Hematopoietic multipotent progenitor cell (in vitro differentiated cells): Measurements from ENCODE around the gene PDE1C. TPM values are rescaled to one million over a fixed set of nuclear protein-coding genes. Genes with fewer than 3 reads are reported as not detected.
A peak's percentile ranks its signal among the peaks of the same experiment; 100 is the strongest.
"Not testable (repeated sequence)": the region's sequence is repeated elsewhere in the genome, so short reads cannot be mapped to it uniquely, and the experiment has no call there.

ENCODE experiments used
- DNase-seq, 3 donors: peaks; one replicate each; pipeline ENCODE4 v3.0.0-alpha.2; 2011 to 2015; ENCODE audit warnings: low read depth in 2 of 3, low spot score in 2 of 3
- total RNA-seq: library from RNA; depleted of rRNA; stranded (reverse); fragments of >200 nt; gene quantifications from one replicate; pipeline ENCODE4 v1.2.3, GENCODE V29; 2012

Gene PDE1C
- total RNA-seq, 1 donor, result under 0.01 TPM

- DNase-seq, result no peak
Observed at GRCh38 chr7:32045228-32045627, 25.0 kb downstream of the PDE1C start.

- DNase-seq, result no peak
Observed at GRCh38 chr7:32044739-32045138, 25.5 kb downstream of the PDE1C start.

GRCh38 chr7:32043688-32044087, 26.5 kb downstream of the PDE1C start:
- no peak for DNase-seq

GRCh38 chr7:32042900-32043299, 27.3 kb downstream of the PDE1C start:
- no peak for DNase-seq

- DNase-seq, result no peak
Observed at GRCh38 chr7:32039000-32039756, 31.0 kb downstream of the PDE1C start.

- no peak for DNase-seq
Observed at GRCh38 chr7:32037650-32038198, 32.5 kb downstream of the PDE1C start.

- peak in 2 of 3 donors; percentile 1 to 26 for DNase-seq
Observed at GRCh38 chr7:32036557-32036956, 33.6 kb downstream of the PDE1C start.

GRCh38 chr7:32034052-32034451, 36.2 kb downstream of the PDE1C start:
- DNase-seq, result no peak

- DNase-seq, result no peak
Observed at GRCh38 chr7:32033006-32033405, 37.2 kb downstream of the PDE1C start.

- no peak for DNase-seq
Observed at GRCh38 chr7:32032211-32032610, 38.0 kb downstream of the PDE1C start.

GRCh38 chr7:32030904-32031692, 39.1 kb downstream of the PDE1C start:
- no peak for DNase-seq

- no peak for DNase-seq
Observed at GRCh38 chr7:32026083-32026425, 44.2 kb downstream of the PDE1C start.

- no peak for DNase-seq
Observed at GRCh38 chr7:32025381-32026082, 44.7 kb downstream of the PDE1C start.

- no peak for DNase-seq
Observed at GRCh38 chr7:32023376-32023775, 46.8 kb downstream of the PDE1C start.

- no peak for DNase-seq
Observed at GRCh38 chr7:32022966-32023365, 47.2 kb downstream of the PDE1C start.

- DNase-seq, result no peak
Observed at GRCh38 chr7:32020551-32021159, 49.6 kb downstream of the PDE1C start.

GRCh38 chr7:32018845-32019578, 51.2 kb downstream of the PDE1C start:
- no peak for DNase-seq

GRCh38 chr7:32015133-32015532, 55.1 kb downstream of the PDE1C start:
- no peak for DNase-seq

- not testable (repeated sequence) for DNase-seq
Observed at GRCh38 chr7:32013471-32013870, 56.7 kb downstream of the PDE1C start.

GRCh38 chr7:32005577-32005976, 64.6 kb downstream of the PDE1C start:
- no peak for DNase-seq
